Liver (tissue), 9 donors: ENCODE measurements around the gene UBA6. TPM values are rescaled to one million over a fixed set of nuclear protein-coding genes. Genes with fewer than 3 reads are reported as not detected.

Experiments
- DNase-seq: peaks from one replicate; pipeline ENCODE4 v3.0.0-alpha.2; 2017; ENCODE audit warnings: low spot score
- H3K27ac ChIP-seq, 2 donors: one replicate each; pipeline ENCODE4 v1.7.0; 2013; ENCODE audit warnings: inconsistent platforms in 2 of 2, low read length in 2 of 2, control low read depth in 1 of 2, low read depth in 1 of 2, mild to moderate bottlenecking in 1 of 2
- H3K27me3 ChIP-seq, 4 donors: one replicate each; pipeline versions ENCODE4 v1.6.1 to v1.7.0; 2013; ENCODE audit warnings: low read length in 3 of 4, inconsistent platforms in 1 of 4, mild to moderate bottlenecking in 1 of 4, moderate library complexity in 1 of 4; ENCODE audit not compliant: control insufficient read depth in 4 of 4, insufficient read depth in 4 of 4
- H3K36me3 ChIP-seq, 4 donors: one replicate each; pipeline versions ENCODE4 v1.6.1 to v1.7.0; 2013; ENCODE audit warnings: low read length in 3 of 4, mild to moderate bottlenecking in 3 of 4, low read depth in 1 of 4, moderate library complexity in 1 of 4; ENCODE audit not compliant: control insufficient read depth in 4 of 4, insufficient read depth in 3 of 4
- H3K4me1 ChIP-seq, 4 donors: one replicate each; pipeline versions ENCODE4 v1.6.1 to v1.7.0; 2013; ENCODE audit warnings: low read length in 3 of 4, mild to moderate bottlenecking in 3 of 4, moderate library complexity in 1 of 4; ENCODE audit not compliant: control insufficient read depth in 4 of 4, insufficient read depth in 4 of 4
- H3K4me3 ChIP-seq, 3 donors: one replicate each; pipeline versions ENCODE4 v1.6.1 to v1.7.0; 2013; ENCODE audit warnings: low read length in 3 of 3, control low read depth in 1 of 3, low read depth in 1 of 3, mild to moderate bottlenecking in 1 of 3
- H3K9ac ChIP-seq, 2 donors: one replicate each; pipeline ENCODE4 v1.7.0; 2013; ENCODE audit warnings: low read length in 2 of 2, mild to moderate bottlenecking in 2 of 2, moderate library complexity in 2 of 2, control low read depth in 1 of 2, low read depth in 1 of 2
- H3K9me3 ChIP-seq, 4 donors: one replicate each; pipeline versions ENCODE4 v1.6.1 to v1.7.0; 2013; ENCODE audit warnings: low read length in 3 of 4; ENCODE audit not compliant: control insufficient read depth in 4 of 4
- ATF3 ChIP-seq: IDR thresholded peaks from 2 replicates; pipeline ENCODE4 v1.6.1; 2016; ENCODE audit warnings: antibody characterized with exemption
- EGR1 ChIP-seq, 2 donors: IDR thresholded peaks; 2 replicates each; pipeline ENCODE4 v1.6.1; 2016 to 2018; ENCODE audit warnings: antibody characterized with exemption in 2 of 2, low read depth in 2 of 2
- FOXA1 ChIP-seq: IDR thresholded peaks from 2 replicates; pipeline ENCODE4 v1.6.1; 2016; ENCODE audit warnings: antibody characterized with exemption
- FOXA2 ChIP-seq: IDR thresholded peaks from 2 replicates; pipeline ENCODE4 v1.6.1; 2016; ENCODE audit warnings: antibody characterized with exemption
- GABPA ChIP-seq, 2 donors: IDR thresholded peaks in 1 of 2; conservative IDR thresholded peaks in 1 of 2; 2 replicates each; pipeline ENCODE4 v1.6.1; 2016; ENCODE audit warnings: antibody characterized with exemption in 2 of 2, mild to moderate bottlenecking in 1 of 2, moderate library complexity in 1 of 2
- HNF4A ChIP-seq, 2 donors: conservative IDR thresholded peaks; 2 replicates each; pipeline ENCODE4 v1.6.1; 2016; ENCODE audit warnings: antibody characterized with exemption in 2 of 2, mild to moderate bottlenecking in 2 of 2
- HNF4G ChIP-seq: IDR thresholded peaks from 2 replicates; pipeline ENCODE4 v1.6.1; 2016; ENCODE audit warnings: antibody characterized with exemption
- RAD21 ChIP-seq, 2 donors: IDR thresholded peaks; 2 replicates each; pipeline ENCODE4 v1.6.1; 2016; ENCODE audit warnings: antibody characterized with exemption in 2 of 2, mild to moderate bottlenecking in 2 of 2
- RXRA ChIP-seq, 2 donors: IDR thresholded peaks; 2 replicates each; pipeline ENCODE4 v1.6.1; 2017 to 2018; ENCODE audit warnings: antibody characterized with exemption in 2 of 2, mild to moderate bottlenecking in 1 of 2
- SP1 ChIP-seq: IDR thresholded peaks from 2 replicates; pipeline ENCODE4 v1.6.1; 2018; ENCODE audit warnings: antibody characterized with exemption, mild to moderate bottlenecking
- YY1 ChIP-seq: IDR thresholded peaks from 2 replicates; pipeline ENCODE4 v1.6.1; 2016; ENCODE audit warnings: antibody characterized with exemption, mild to moderate bottlenecking
- ZBTB33 ChIP-seq: IDR thresholded peaks from 2 replicates; pipeline ENCODE4 v1.6.1; 2016; ENCODE audit warnings: antibody characterized with exemption
- WGBS: extraction: QIAGEN DNeasy Blood & Tissue Kit; methylation state at CpG from one replicate; pipeline ENCODE4 v1.1.7; 2013; 5-methylcytosine and 5-hydroxymethylcytosine counted together
- polyA plus RNA-seq, 2 donors: library from polyadenylated mRNA; stranded (reverse) in 1 of 2; unstranded in 1 of 2; fragments of 200-250 nt in 1 of 2; fragments of >200 nt in 1 of 2; fragmentation: Nextera tagmentation in 1 of 2; extraction: Ambion mirVana in 1 of 2; gene quantifications; one replicate each; pipeline versions ENCODE4 v1.2.1 to v1.2.3, GENCODE V29; 2013 to 2015
- total RNA-seq, 2 donors: library from RNA; depleted of rRNA; stranded (reverse); fragments of >200 nt; gene quantifications; one replicate each; pipeline ENCODE4 v1.2.3, GENCODE V29; 2014
- TF ChIP-seq, protein P1 (sequence below): IDR thresholded peaks from 2 replicates; pipeline ENCODE4 v1.6.1; 2016; ENCODE audit warnings: antibody characterized with exemption, mild to moderate bottlenecking
- TF ChIP-seq, protein P2 (sequence below): fragments of 150-350 bp; IDR thresholded peaks from 2 replicates; pipeline ENCODE4 v1.5.1; 2017; ENCODE audit warnings: improper control_type of control experiment, low read depth, low read length; ENCODE audit not compliant: missing input control
- TF ChIP-seq, protein P3 (sequence below): IDR thresholded peaks from 2 replicates; pipeline ENCODE4 v1.6.1; 2016; ENCODE audit warnings: antibody characterized with exemption
- donor health status: healthy.
- donor health status: healthy.
- donor health status: healthy.
- donor health status: healthy.
- donor health status: healthy.

The UBA6 gene
- total and polyA plus RNA-seq, 4 donors: 8.4 to 122 (median 13.7) TPM

DNA sequence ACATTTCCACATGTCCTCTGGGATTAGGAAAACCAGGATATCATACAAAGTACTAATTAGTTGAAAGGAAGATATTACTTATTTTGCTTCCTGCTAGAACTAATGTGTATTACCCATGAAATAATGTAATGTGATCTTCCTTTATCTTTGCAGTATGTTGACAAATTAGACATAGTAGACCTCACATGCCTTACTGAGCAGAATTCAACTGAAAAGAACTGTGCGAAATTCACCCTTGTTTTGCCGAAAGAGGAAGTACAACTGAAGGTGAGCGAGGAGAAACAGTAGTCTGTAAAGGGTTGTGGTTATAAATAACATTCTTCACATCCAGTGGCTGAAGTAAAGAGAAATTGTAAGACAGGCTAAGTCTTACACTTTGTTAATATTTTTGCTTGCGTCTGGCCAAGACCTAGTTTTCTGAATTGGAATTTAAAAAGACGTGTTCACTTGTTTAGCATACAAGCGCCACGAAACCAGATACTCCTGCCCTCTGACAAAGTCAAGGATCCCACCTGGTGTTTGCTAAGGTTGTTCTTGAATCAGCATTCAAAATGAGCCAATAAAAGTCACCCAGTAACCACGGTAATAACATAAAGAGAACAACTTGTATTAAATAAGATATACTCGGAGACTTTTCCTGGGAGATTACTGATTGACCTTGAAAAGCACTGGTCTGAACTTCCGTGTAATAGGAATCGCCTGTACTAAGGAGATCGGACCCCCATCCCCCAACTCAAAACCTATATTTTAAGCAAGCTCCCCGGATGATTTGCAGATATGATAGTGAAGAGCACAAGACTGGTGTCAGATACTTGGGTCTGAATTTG, 125.5 kb downstream of the UBA6 start:
- no peak overlapping the region for H3K4me3 ChIP-seq
- WGBS: 75% methylated on average over 13 of the region's 13 CpGs
- no peaks in the 10 kb centered on the region for H3K36me3 ChIP-seq
- no peaks in the 10 kb centered on the region for H3K4me1 ChIP-seq
- no peaks in the 10 kb centered on the region for H3K9me3 ChIP-seq
- DNase-seq: no peak
- no peak overlapping the region for H3K9ac ChIP-seq
- TF ChIP-seq GABPA (IDR thresholded peaks at IDR 0.05 in 1 of 2, conservative IDR thresholded peaks at IDR 0.05 in 1 of 2) (no peak), YY1 (no peak), RXRA (IDR thresholded peaks at IDR 0.05) (no peak), HNF4A (conservative IDR thresholded peaks at IDR 0.05) (no peak), HNF4G (no peak), RAD21 (IDR thresholded peaks at IDR 0.05) (no peak), ATF3 (no peak), ZBTB33 (no peak), SP1 (no peak), EGR1 (IDR thresholded peaks at IDR 0.05; ENCODE audit: low read depth in 2 of 2) (no peak), FOXA1 (no peak), FOXA2 (no peak)
- TF ChIP-seq, protein P1, sequence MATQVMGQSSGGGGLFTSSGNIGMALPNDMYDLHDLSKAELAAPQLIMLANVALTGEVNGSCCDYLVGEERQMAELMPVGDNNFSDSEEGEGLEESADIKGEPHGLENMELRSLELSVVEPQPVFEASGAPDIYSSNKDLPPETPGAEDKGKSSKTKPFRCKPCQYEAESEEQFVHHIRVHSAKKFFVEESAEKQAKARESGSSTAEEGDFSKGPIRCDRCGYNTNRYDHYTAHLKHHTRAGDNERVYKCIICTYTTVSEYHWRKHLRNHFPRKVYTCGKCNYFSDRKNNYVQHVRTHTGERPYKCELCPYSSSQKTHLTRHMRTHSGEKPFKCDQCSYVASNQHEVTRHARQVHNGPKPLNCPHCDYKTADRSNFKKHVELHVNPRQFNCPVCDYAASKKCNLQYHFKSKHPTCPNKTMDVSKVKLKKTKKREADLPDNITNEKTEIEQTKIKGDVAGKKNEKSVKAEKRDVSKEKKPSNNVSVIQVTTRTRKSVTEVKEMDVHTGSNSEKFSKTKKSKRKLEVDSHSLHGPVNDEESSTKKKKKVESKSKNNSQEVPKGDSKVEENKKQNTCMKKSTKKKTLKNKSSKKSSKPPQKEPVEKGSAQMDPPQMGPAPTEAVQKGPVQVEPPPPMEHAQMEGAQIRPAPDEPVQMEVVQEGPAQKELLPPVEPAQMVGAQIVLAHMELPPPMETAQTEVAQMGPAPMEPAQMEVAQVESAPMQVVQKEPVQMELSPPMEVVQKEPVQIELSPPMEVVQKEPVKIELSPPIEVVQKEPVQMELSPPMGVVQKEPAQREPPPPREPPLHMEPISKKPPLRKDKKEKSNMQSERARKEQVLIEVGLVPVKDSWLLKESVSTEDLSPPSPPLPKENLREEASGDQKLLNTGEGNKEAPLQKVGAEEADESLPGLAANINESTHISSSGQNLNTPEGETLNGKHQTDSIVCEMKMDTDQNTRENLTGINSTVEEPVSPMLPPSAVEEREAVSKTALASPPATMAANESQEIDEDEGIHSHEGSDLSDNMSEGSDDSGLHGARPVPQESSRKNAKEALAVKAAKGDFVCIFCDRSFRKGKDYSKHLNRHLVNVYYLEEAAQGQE: no peak
- TF ChIP-seq, protein P2, sequence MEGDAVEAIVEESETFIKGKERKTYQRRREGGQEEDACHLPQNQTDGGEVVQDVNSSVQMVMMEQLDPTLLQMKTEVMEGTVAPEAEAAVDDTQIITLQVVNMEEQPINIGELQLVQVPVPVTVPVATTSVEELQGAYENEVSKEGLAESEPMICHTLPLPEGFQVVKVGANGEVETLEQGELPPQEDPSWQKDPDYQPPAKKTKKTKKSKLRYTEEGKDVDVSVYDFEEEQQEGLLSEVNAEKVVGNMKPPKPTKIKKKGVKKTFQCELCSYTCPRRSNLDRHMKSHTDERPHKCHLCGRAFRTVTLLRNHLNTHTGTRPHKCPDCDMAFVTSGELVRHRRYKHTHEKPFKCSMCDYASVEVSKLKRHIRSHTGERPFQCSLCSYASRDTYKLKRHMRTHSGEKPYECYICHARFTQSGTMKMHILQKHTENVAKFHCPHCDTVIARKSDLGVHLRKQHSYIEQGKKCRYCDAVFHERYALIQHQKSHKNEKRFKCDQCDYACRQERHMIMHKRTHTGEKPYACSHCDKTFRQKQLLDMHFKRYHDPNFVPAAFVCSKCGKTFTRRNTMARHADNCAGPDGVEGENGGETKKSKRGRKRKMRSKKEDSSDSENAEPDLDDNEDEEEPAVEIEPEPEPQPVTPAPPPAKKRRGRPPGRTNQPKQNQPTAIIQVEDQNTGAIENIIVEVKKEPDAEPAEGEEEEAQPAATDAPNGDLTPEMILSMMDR: no peak
- TF ChIP-seq, protein P3, sequence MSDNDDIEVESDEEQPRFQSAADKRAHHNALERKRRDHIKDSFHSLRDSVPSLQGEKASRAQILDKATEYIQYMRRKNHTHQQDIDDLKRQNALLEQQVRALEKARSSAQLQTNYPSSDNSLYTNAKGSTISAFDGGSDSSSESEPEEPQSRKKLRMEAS: no peak
- H3K27me3 ChIP-seq: no peaks in the 10 kb centered on the region
- H3K27ac ChIP-seq: no peak overlapping the region
